Measurements from ENCODE around the gene UBE2G1. TPM values are rescaled to one million over a fixed set of nuclear protein-coding genes. Genes with fewer than 3 reads are reported as not detected.

The UBE2G1 gene
- total and polyA plus RNA-seq, 11 donors: 19.4 to 125 (median 94.7) TPM

GRCh38 chr17:4342535-4342934, 23.9 kb downstream of the UBE2G1 start:
- no peak overlapping the region for H3K27ac ChIP-seq
- no peaks in the 10 kb centered on the region for H3K36me3 ChIP-seq
- H3K9me3 ChIP-seq: no peaks in the 10 kb centered on the region
- H3K4me1 ChIP-seq: peaks cover 10 to 68% (median 31%) of the 10 kb centered on the region in 12 donors
- no peak for DNase-seq
- H3K4me3 ChIP-seq: no peak overlapping the region
- H3K27me3 ChIP-seq: no peaks in the 10 kb centered on the region
- 67 to 80% (median 73%) methylated on average over 5 of the region's 5 CpGs for WGBS, 4 donors
- ATAC-seq: no peak
- no peak for TF ChIP-seq POLR2A (IDR thresholded peaks at IDR 0.05)
- TF ChIP-seq CTCF (IDR thresholded peaks at IDR 0.05): no peak
- intact Hi-C loops (cut with DNase I): no loop called here

GRCh38 chr17:4341616-4341977, 24.9 kb downstream of the UBE2G1 start:
- H3K27ac ChIP-seq: peak overlapping the region in 5 of 12 donors; percentile 5 to 37 (median 26)
- 46 to 62% (median 55%) methylated on average over 4 of the region's 4 CpGs for WGBS, 4 donors
- no peak overlapping the region for H3K4me3 ChIP-seq
- peaks cover 10 to 68% (median 31%) of the 10 kb centered on the region in 12 donors for H3K4me1 ChIP-seq
- H3K36me3 ChIP-seq: no peaks in the 10 kb centered on the region
- H3K9me3 ChIP-seq: no peaks in the 10 kb centered on the region
- ATAC-seq: peak; percentile 48 to 90 (median 70)
- peak in 1 of 5 donors; percentile 46 for DNase-seq
- no peak for TF ChIP-seq CTCF (IDR thresholded peaks at IDR 0.05)
- intact Hi-C loops (cut with DNase I): no loop called here
- no peaks in the 10 kb centered on the region for H3K27me3 ChIP-seq

- ATAC-seq: peak in 2 of 4 donors; percentile 14 to 20
- Histone ChIP-seq H3K9me3 (no peaks in the 10 kb centered on the region), H3K27me3 (no peaks in the 10 kb centered on the region), H3K4me3 (no peak overlapping the region), H3K4me1 (peaks cover 10 to 65% (median 29%) of the 10 kb centered on the region in 12 donors), H3K27ac (peak overlapping the region in 5 of 12 donors; percentile 5 to 37 (median 26)), H3K36me3 (no peaks in the 10 kb centered on the region)
- DNase-seq: no peak
- intact Hi-C loops (cut with DNase I): no loop called here
- WGBS, 4 donors: 54 to 68% (median 56%) methylated on average over 5 of the region's 5 CpGs
- TF ChIP-seq CTCF (IDR thresholded peaks at IDR 0.05) (no peak), POLR2A (IDR thresholded peaks at IDR 0.05) (no peak)
Observed at GRCh38 chr17:4340914-4341615, 25.4 kb downstream of the UBE2G1 start.

GRCh38 chr17:4334776-4335584, 31.5 kb downstream of the UBE2G1 start:
- Histone ChIP-seq H3K27me3 (no peaks in the 10 kb centered on the region), H3K36me3 (no peaks in the 10 kb centered on the region), H3K4me3 (no peak overlapping the region), H3K9me3 (no peaks in the 10 kb centered on the region), H3K27ac (no peak overlapping the region), H3K4me1 (peaks cover 0 to 47% (median 32%) of the 10 kb centered on the region in 12 donors)
- intact Hi-C loops (cut with DNase I): no loop called here
- TF ChIP-seq POLR2A (IDR thresholded peaks at IDR 0.05) (no peak), CTCF (IDR thresholded peaks at IDR 0.05) (no peak)
- DNase-seq (no peak), ATAC-seq (no peak)
- WGBS, 4 donors: 62 to 66% (median 64%) methylated on average over 5 of the region's 5 CpGs
